Glutamatergic neuron (in vitro differentiated cells): ENCODE results near the gene KIF1B. TPM values are rescaled to one million over a fixed set of nuclear protein-coding genes. Genes with fewer than 3 reads are reported as not detected.

Experiments used
- DNase-seq: peaks from one replicate; pipeline ENCODE4 v3.0.0; 2022
- H3K27ac Mint-ChIP-seq: one replicate; pipeline ENCODE4 v1.8.0; 2020; ENCODE audit warnings: mild to moderate bottlenecking, mixed read lengths, inconsistent platforms; ENCODE audit not compliant: unreplicated experiment
- H3K27me3 Mint-ChIP-seq: one replicate; pipeline ENCODE4 v1.8.0; 2020; ENCODE audit warnings: mild to moderate bottlenecking, moderate library complexity, mixed read lengths, inconsistent platforms; ENCODE audit not compliant: unreplicated experiment
- H3K36me3 Mint-ChIP-seq: one replicate; pipeline ENCODE4 v1.8.0; 2020; ENCODE audit warnings: mild to moderate bottlenecking, mixed read lengths, inconsistent platforms; ENCODE audit not compliant: unreplicated experiment
- H3K4me1 Mint-ChIP-seq: one replicate; pipeline ENCODE4 v1.8.0; 2020; ENCODE audit warnings: mild to moderate bottlenecking, low read depth, mixed read lengths, inconsistent platforms; ENCODE audit not compliant: unreplicated experiment
- H3K4me3 Mint-ChIP-seq: one replicate; pipeline ENCODE4 v1.8.0; 2020; ENCODE audit warnings: mild to moderate bottlenecking, mixed read lengths, inconsistent platforms; ENCODE audit not compliant: unreplicated experiment
- H3K9me3 Mint-ChIP-seq: one replicate; pipeline ENCODE4 v1.8.0; 2020; ENCODE audit warnings: mild to moderate bottlenecking, moderate library complexity, mixed read lengths, inconsistent platforms; ENCODE audit not compliant: unreplicated experiment
- CTCF ChIP-seq: fragments of 200-600 bp; sonication (generic); IDR thresholded peaks from one replicate; pipeline ENCODE4 v1.5.0; 2021; ENCODE audit not compliant: partially characterized antibody, unreplicated experiment
- total RNA-seq: library from RNA; stranded (reverse); fragmentation: NEBNext Ultra II Directional; extraction: Animal tissue kit (Norgen Biotek cat#: 25700); gene quantifications from one replicate; pipeline ENCODE4 v1.2.1, GENCODE V29; 2021; ENCODE audit not compliant: unreplicated experiment

Gene KIF1B
- total RNA-seq, 1 donor from 2014 or later = 261 TPM

DNA sequence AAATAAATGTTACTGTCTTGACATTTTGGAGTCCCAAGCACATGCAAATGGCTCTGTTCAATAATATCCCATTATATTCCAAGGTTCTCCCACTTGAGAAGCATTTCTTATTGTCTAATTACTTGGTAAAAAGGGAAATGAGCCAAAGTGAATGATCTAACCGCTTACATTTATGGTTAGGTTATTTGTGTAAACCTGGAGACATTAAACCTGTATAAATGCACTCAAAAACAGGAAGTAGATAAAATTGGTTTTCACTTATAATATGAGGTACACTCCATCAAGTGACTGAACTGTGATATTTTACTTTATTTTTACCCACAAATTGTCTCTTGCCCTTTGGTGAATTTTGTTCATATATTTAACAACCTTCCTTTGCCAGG is 26.8 kb downstream of the KIF1B start:
- Mint-ChIP-seq H3K4me1 (peaks cover 3% of the 10 kb centered on the region), H3K9me3 (peaks cover 1% of the 10 kb centered on the region), H3K27me3 (no peaks in the 10 kb centered on the region), H3K4me3 (no peak overlapping the region), H3K36me3 (no peaks in the 10 kb centered on the region), H3K27ac (no peak overlapping the region)
- no peak for TF ChIP-seq CTCF
- DNase-seq = no peak

- peaks cover 1% of the 10 kb centered on the region for H3K9me3 Mint-ChIP-seq
- H3K27me3 Mint-ChIP-seq = peaks cover 2% of the 10 kb centered on the region
- no peak overlapping the region for H3K4me3 Mint-ChIP-seq
- no peaks in the 10 kb centered on the region for H3K36me3 Mint-ChIP-seq
- peaks cover 9% of the 10 kb centered on the region for H3K4me1 Mint-ChIP-seq
- H3K27ac Mint-ChIP-seq = no peak overlapping the region
- no peak for TF ChIP-seq CTCF
- no peak for DNase-seq
Measured at GRCh38 chr1:10242135-10242534, 31.8 kb downstream of the KIF1B start.

- Mint-ChIP-seq H3K9me3 (peaks cover under 1% of the 10 kb centered on the region), H3K4me3 (no peak overlapping the region), H3K36me3 (no peaks in the 10 kb centered on the region), H3K27me3 (peaks cover 2% of the 10 kb centered on the region), H3K4me1 (peaks cover 10% of the 10 kb centered on the region), H3K27ac (no peak overlapping the region)
- TF ChIP-seq CTCF = no peak
- DNase-seq = no peak
Measured at GRCh38 chr1:10242811-10243210, 32.4 kb downstream of the KIF1B start.

- no peak overlapping the region for H3K27ac Mint-ChIP-seq
- peaks cover 13% of the 10 kb centered on the region for H3K4me1 Mint-ChIP-seq
- H3K36me3 Mint-ChIP-seq = no peaks in the 10 kb centered on the region
- no peak overlapping the region for H3K4me3 Mint-ChIP-seq
- no peak for DNase-seq
- TF ChIP-seq CTCF = no peak
- H3K27me3 Mint-ChIP-seq = peaks cover 5% of the 10 kb centered on the region
- H3K9me3 Mint-ChIP-seq = peaks cover 6% of the 10 kb centered on the region
Measured at GRCh38 chr1:10245674-10246073, 35.3 kb downstream of the KIF1B start.

GRCh38 chr1:10249808-10250457 is 39.6 kb downstream of the KIF1B start:
- Mint-ChIP-seq H3K9me3 (peaks cover 6% of the 10 kb centered on the region), H3K27ac (no peak overlapping the region), H3K4me3 (no peak overlapping the region)

More at GRCh38 chr1:10249808-10250457, 39.6 kb downstream of the KIF1B start:
- TF ChIP-seq CTCF = no peak
- no peaks in the 10 kb centered on the region for H3K36me3 Mint-ChIP-seq
- DNase-seq = no peak
- H3K4me1 Mint-ChIP-seq = peaks cover 13% of the 10 kb centered on the region
- peaks cover 6% of the 10 kb centered on the region for H3K27me3 Mint-ChIP-seq
